GM18951 (cell line): ENCODE measurements around the gene MTPN.

Experiments
- POLR2A ChIP-seq: IDR thresholded peaks from 4 replicates; pipeline ENCODE4 v1.6.1; 2011; ENCODE audit warnings: mild to moderate bottlenecking; ENCODE audit not compliant: insufficient read length, insufficient read depth; ENCODE audit errors: extremely low read depth
- in situ Hi-C: fragments of 300-500 bp; cut with MboI; formaldehyde crosslinking; loops from one replicate; pipeline ENCODE4 v1.12.0; 2022; ENCODE audit warnings: low sequenced_read_pairs, mixed read lengths, inconsistent platforms; ENCODE audit not compliant: unreplicated experiment

Gene MTPN

GRCh38 chr7:135976312-135977006, 700 bp downstream of the MTPN start:
- in situ Hi-C loops, result no loop called here
- TF ChIP-seq POLR2A, result no peak

- in situ Hi-C loops, result no loop called here
- TF ChIP-seq POLR2A, result no peak
These were observed 2.0 kb downstream of the MTPN start for GRCh38 chr7:135975166-135975565.

- TF ChIP-seq POLR2A, result no peak
- in situ Hi-C loops, result no loop called here
These were observed 2.5 kb downstream of the MTPN start for GRCh38 chr7:135974667-135975066.

- in situ Hi-C loops, result no loop called here
- no peak for TF ChIP-seq POLR2A
These were observed 5.8 kb downstream of the MTPN start for GRCh38 chr7:135971366-135971725.

GRCh38 chr7:135970682-135971365, 6.3 kb downstream of the MTPN start:
- TF ChIP-seq POLR2A, result no peak
- in situ Hi-C loops, result no loop called here

GRCh38 chr7:135970045-135970444, 7.1 kb downstream of the MTPN start:
- in situ Hi-C loops, result no loop called here
- TF ChIP-seq POLR2A, result no peak

- in situ Hi-C loops, result no loop called here
- no peak for TF ChIP-seq POLR2A
These were observed 10.7 kb downstream of the MTPN start for GRCh38 chr7:135966341-135967043.

GRCh38 chr7:135965602-135966001, 11.6 kb downstream of the MTPN start:
- TF ChIP-seq POLR2A, result no peak
- in situ Hi-C loops, result no loop called here

GRCh38 chr7:135964791-135965190, 12.4 kb downstream of the MTPN start:
- no peak for TF ChIP-seq POLR2A
- in situ Hi-C loops, result no loop called here

GRCh38 chr7:135964274-135964673, 12.9 kb downstream of the MTPN start:
- in situ Hi-C loops, result no loop called here

GRCh38 chr7:135962802-135963201, 14.4 kb downstream of the MTPN start:
- no peak for TF ChIP-seq POLR2A

More at GRCh38 chr7:135964274-135964673, 12.9 kb downstream of the MTPN start:
- no peak for TF ChIP-seq POLR2A

GRCh38 chr7:135960709-135961451, 16.3 kb downstream of the MTPN start:
- TF ChIP-seq POLR2A, result no peak
- in situ Hi-C loops, result no loop called here

More at GRCh38 chr7:135962802-135963201, 14.4 kb downstream of the MTPN start:
- in situ Hi-C loops, result no loop called here
